H9 (cell line): ENCODE measurements around the gene TUBB1. TPM values are rescaled to one million over a fixed set of nuclear protein-coding genes. Genes with fewer than 3 reads are reported as not detected.

Experiments
- DNase-seq: peaks from one replicate; pipeline ENCODE4 v3.0.0-alpha.2; 2017
- H2AFZ ChIP-seq: one replicate; pipeline ENCODE4 v1.6.1; 2013; ENCODE audit warnings: mild to moderate bottlenecking, low read length, control low read depth, moderate library complexity
- H2AK5ac ChIP-seq: 2 replicates; pipeline ENCODE4 v1.6.1; 2013; ENCODE audit warnings: low read length, control low read depth, mixed read lengths; ENCODE audit not compliant: insufficient read length
- H2BK120ac ChIP-seq: one replicate; pipeline ENCODE4 v1.6.1; 2013; ENCODE audit warnings: low read depth, mild to moderate bottlenecking, low read length, control low read depth, inconsistent platforms; ENCODE audit not compliant: poor library complexity, severe bottlenecking
- H2BK12ac ChIP-seq: 2 replicates; pipeline ENCODE4 v1.6.1; 2013; ENCODE audit warnings: low read length, control low read depth, mixed read lengths, low read depth; ENCODE audit not compliant: insufficient read length
- H2BK15ac ChIP-seq: 2 replicates; pipeline ENCODE4 v1.6.1; 2013; ENCODE audit warnings: low read depth, low read length, control low read depth
- H2BK20ac ChIP-seq: one replicate; pipeline ENCODE4 v1.6.1; 2013; ENCODE audit warnings: low read depth, mild to moderate bottlenecking, low read length, control low read depth, inconsistent platforms; ENCODE audit not compliant: poor library complexity, severe bottlenecking
- H2BK5ac ChIP-seq: 2 replicates; pipeline ENCODE4 v1.6.1; 2013; ENCODE audit warnings: low read length, control low read depth, mixed read lengths; ENCODE audit not compliant: insufficient read length
- H3K14ac ChIP-seq: 2 replicates; pipeline ENCODE4 v1.6.1; 2013; ENCODE audit warnings: low read length, control low read depth; ENCODE audit not compliant: insufficient read depth
- H3K18ac ChIP-seq: 2 replicates; pipeline ENCODE4 v1.6.1; 2013; ENCODE audit warnings: low read depth, mild to moderate bottlenecking, mixed read lengths, low read length, control low read depth; ENCODE audit not compliant: insufficient read length
- H3K23ac ChIP-seq: 2 replicates; pipeline ENCODE4 v1.6.1; 2013; ENCODE audit warnings: low read length, control low read depth, mixed read lengths, low read depth; ENCODE audit not compliant: insufficient read length
- H3K23me2 ChIP-seq: 2 replicates; pipeline ENCODE4 v1.6.1; 2013; ENCODE audit warnings: low read depth, mild to moderate bottlenecking, mixed read lengths, low read length, control low read depth; ENCODE audit not compliant: insufficient read length, poor library complexity, severe bottlenecking
- H3K27ac ChIP-seq: 2 replicates; pipeline ENCODE4 v1.5.1; 2013; ENCODE audit warnings: low read length, control low read depth, mixed read lengths, low read depth; ENCODE audit not compliant: insufficient read length
- H3K27me3 ChIP-seq: 2 replicates; pipeline ENCODE4 v1.6.1; 2013; ENCODE audit warnings: low read length, control low read depth, inconsistent platforms; ENCODE audit not compliant: insufficient read depth
- H3K4ac ChIP-seq: 2 replicates; pipeline ENCODE4 v1.6.1; 2013; ENCODE audit warnings: low read depth, mild to moderate bottlenecking, control low read depth, inconsistent platforms, low read length, moderate library complexity
- H3K4me1 ChIP-seq: 2 replicates; pipeline ENCODE4 v1.6.1; 2013; ENCODE audit warnings: low read length, control low read depth, inconsistent platforms; ENCODE audit not compliant: insufficient read depth
- H3K4me2 ChIP-seq: 2 replicates; pipeline ENCODE4 v1.6.1; 2013; ENCODE audit warnings: low read length, control low read depth, mixed read lengths; ENCODE audit not compliant: insufficient read length, insufficient read depth
- H3K56ac ChIP-seq: 2 replicates; pipeline ENCODE4 v1.6.1; 2013; ENCODE audit warnings: low read depth, mild to moderate bottlenecking, mixed read lengths, low read length, control low read depth; ENCODE audit not compliant: insufficient read length
- H3K79me1 ChIP-seq: 2 replicates; pipeline ENCODE4 v1.6.1; 2013; ENCODE audit warnings: low read depth, mild to moderate bottlenecking, moderate library complexity, low read length, control low read depth, inconsistent platforms; ENCODE audit not compliant: insufficient read depth, poor library complexity, severe bottlenecking
- H3K79me2 ChIP-seq: 2 replicates; pipeline ENCODE4 v1.6.1; 2013; ENCODE audit warnings: low read length, control low read depth, inconsistent platforms; ENCODE audit not compliant: insufficient read depth
- H3K9ac ChIP-seq: 2 replicates; pipeline ENCODE4 v1.6.1; 2013; ENCODE audit warnings: low read length, control low read depth, mixed read lengths; ENCODE audit not compliant: insufficient read length; ENCODE audit errors: extremely low read depth
- H3K9me3 ChIP-seq: one replicate; pipeline ENCODE4 v1.6.1; 2013; ENCODE audit warnings: low read depth, low read length, inconsistent platforms; ENCODE audit not compliant: control insufficient read depth
- H3T11ph ChIP-seq: one replicate; pipeline ENCODE4 v1.6.1; 2013; ENCODE audit warnings: mild to moderate bottlenecking, low read length, control low read depth, inconsistent platforms
- H4K20me1 ChIP-seq: one replicate; pipeline ENCODE4 v1.6.1; 2013; ENCODE audit not compliant: control insufficient read depth, insufficient read length, insufficient read depth
- H4K5ac ChIP-seq: 2 replicates; pipeline ENCODE4 v1.6.1; 2013; ENCODE audit warnings: low read depth, mild to moderate bottlenecking, mixed read lengths, low read length, control low read depth; ENCODE audit not compliant: insufficient read length
- H4K8ac ChIP-seq: replicated peaks from 2 replicates; pipeline ENCODE4 v1.6.1; 2013; ENCODE audit warnings: low read length, control low read depth, mixed read lengths, low read depth; ENCODE audit not compliant: insufficient read length
- H4K91ac ChIP-seq: 2 replicates; pipeline ENCODE4 v1.6.1; 2013; ENCODE audit warnings: low read depth, mild to moderate bottlenecking, moderate library complexity, mixed read lengths, low read length, control low read depth; ENCODE audit not compliant: insufficient read length
- H3K27ac Mint-ChIP-seq, 3 experiments: 2 replicates in 2 of 3; 3 replicates in 1 of 3; pipeline ENCODE4 v1.8.0; 2020 to 2021; ENCODE audit warnings: mixed read lengths in 3 of 3, mild to moderate bottlenecking in 1 of 3, moderate library complexity in 1 of 3
- H3K27me3 Mint-ChIP-seq: 2 replicates; pipeline ENCODE4 v1.8.0; 2021; ENCODE audit warnings: low read depth, mild to moderate bottlenecking, moderate library complexity, mixed read lengths
- H3K36me3 Mint-ChIP-seq, 3 experiments: 2 replicates in 2 of 3; 3 replicates in 1 of 3; pipeline ENCODE4 v1.8.0; 2020 to 2021; ENCODE audit warnings: low read depth in 3 of 3, mixed read lengths in 3 of 3; ENCODE audit not compliant: insufficient read depth in 1 of 3
- H3K4me1 Mint-ChIP-seq, 2 experiments: 2 replicates each; pipeline ENCODE4 v1.8.0; 2020; ENCODE audit warnings: mixed read lengths in 2 of 2
- H3K4me3 Mint-ChIP-seq, 2 experiments: 2 replicates in 1 of 2; 3 replicates in 1 of 2; pipeline ENCODE4 v1.8.0; 2020 to 2021; ENCODE audit warnings: mild to moderate bottlenecking in 2 of 2, mixed read lengths in 2 of 2, moderate library complexity in 1 of 2
- H3K9me3 Mint-ChIP-seq, 2 experiments: 2 replicates in 1 of 2; 3 replicates in 1 of 2; pipeline ENCODE4 v1.8.0; 2020; ENCODE audit warnings: mild to moderate bottlenecking in 2 of 2, mixed read lengths in 2 of 2, moderate library complexity in 1 of 2
- WGBS: extraction: QIAGEN DNeasy Blood & Tissue Kit; methylation state at CpG from one replicate; pipeline ENCODE4 v1.1.7; 2013; ENCODE audit warnings: missing lambda C conversion rate, low lambda C conversion rate, mixed read lengths; ENCODE audit not compliant: insufficient read length; ENCODE audit errors: extremely low coverage; 5-methylcytosine and 5-hydroxymethylcytosine counted together
- total RNA-seq: library from RNA; stranded (reverse); gene quantifications from 2 replicates; pipeline ENCODE4 v1.2.1, GENCODE V29; 2021
- TF ChIP-seq, protein P1 (sequence below): fragments of 200-600 bp; sonication (generic); conservative IDR thresholded peaks from 3 replicates; pipeline ENCODE4 v1.8.0; 2021; ENCODE audit warnings: antibody characterized with exemption, mild to moderate bottlenecking

Gene TUBB1
- total RNA-seq, 1 experiment from 2014 or later, result not detected

DNA sequence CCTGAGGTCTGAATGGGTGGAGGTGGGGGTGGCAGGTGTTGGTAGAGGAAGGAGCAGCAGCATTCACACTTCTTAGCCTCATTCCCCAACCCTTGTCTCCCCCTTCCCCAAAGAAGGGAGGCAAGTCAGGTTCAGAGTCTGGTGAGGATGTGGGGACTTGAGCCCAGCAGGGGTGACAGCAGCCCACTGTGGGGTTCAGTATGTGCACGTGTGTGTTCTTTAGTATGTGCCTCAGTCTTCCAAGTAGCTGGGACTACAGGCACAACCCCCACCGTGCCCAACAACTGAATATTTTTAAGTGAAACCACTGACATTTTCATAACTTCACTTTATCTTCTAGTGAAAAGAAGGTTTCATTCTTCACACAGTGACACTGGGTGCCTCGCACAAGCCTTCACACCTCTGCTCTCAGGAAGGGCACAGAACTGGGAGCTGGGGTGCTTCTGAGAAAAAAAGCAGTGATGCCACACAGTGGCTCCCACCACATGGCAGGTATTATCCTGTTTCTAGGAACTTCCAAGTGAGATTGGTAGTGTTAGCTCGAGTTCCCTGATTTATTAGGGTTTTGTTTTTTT, 56.8 kb downstream of the TUBB1 start:
- Histone ChIP-seq H3K9ac (no peak overlapping the region), H3K27ac (no peak overlapping the region), H3K4ac (no peak overlapping the region), H3K56ac (no peak overlapping the region), H2BK120ac (no peak overlapping the region), H3K14ac (no peak overlapping the region), H3K4me1 (0 out of 2 replicates have a peak, but pooled peaks cover 3% of the 10 kb centered on the region), H3K23me2 (no peaks in the 10 kb centered on the region), H2AK5ac (no peak overlapping the region), H3T11ph (no peak overlapping the region), H3K4me2 (no peak overlapping the region), H3K23ac (no peak overlapping the region), H3K18ac (no peak overlapping the region), H2BK12ac (no peak overlapping the region), H3K27me3 (no peaks in the 10 kb centered on the region), H4K5ac (no peak overlapping the region), H3K79me1 (no peaks in the 10 kb centered on the region), H3K79me2 (no peaks in the 10 kb centered on the region), H2BK20ac (no peak overlapping the region), H4K8ac (no peak overlapping the region), H3K9me3 (no peaks in the 10 kb centered on the region), H4K91ac (no peak overlapping the region), H2AFZ (no peak overlapping the region), H4K20me1 (no peaks in the 10 kb centered on the region), H2BK5ac (no peak overlapping the region), H2BK15ac (no peak overlapping the region)
- Mint-ChIP-seq H3K36me3 (no peaks in the 10 kb centered on the region), H3K4me1 (peaks cover 0 to 4% of the 10 kb centered on the region in 2 experiments; a peak in 2 of 4 replicates), H3K9me3 (no peaks in the 10 kb centered on the region), H3K27ac (no peak overlapping the region; a peak in 1 of 7 replicates), H3K27me3 (peaks cover 16% of the 10 kb centered on the region), H3K4me3 (no peak overlapping the region; a peak in 1 of 5 replicates)
- WGBS, result no CpG with 5 or more reads among the region's 4 CpGs
- TF ChIP-seq, protein P1, sequence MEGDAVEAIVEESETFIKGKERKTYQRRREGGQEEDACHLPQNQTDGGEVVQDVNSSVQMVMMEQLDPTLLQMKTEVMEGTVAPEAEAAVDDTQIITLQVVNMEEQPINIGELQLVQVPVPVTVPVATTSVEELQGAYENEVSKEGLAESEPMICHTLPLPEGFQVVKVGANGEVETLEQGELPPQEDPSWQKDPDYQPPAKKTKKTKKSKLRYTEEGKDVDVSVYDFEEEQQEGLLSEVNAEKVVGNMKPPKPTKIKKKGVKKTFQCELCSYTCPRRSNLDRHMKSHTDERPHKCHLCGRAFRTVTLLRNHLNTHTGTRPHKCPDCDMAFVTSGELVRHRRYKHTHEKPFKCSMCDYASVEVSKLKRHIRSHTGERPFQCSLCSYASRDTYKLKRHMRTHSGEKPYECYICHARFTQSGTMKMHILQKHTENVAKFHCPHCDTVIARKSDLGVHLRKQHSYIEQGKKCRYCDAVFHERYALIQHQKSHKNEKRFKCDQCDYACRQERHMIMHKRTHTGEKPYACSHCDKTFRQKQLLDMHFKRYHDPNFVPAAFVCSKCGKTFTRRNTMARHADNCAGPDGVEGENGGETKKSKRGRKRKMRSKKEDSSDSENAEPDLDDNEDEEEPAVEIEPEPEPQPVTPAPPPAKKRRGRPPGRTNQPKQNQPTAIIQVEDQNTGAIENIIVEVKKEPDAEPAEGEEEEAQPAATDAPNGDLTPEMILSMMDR, result no peak
- no peak for DNase-seq

Other genes starting within 250 kb of the TUBB1 start
- 8.6 and 11.3 TPM in 2 replicates for gene GNAS-AS1, start 168.5 kb upstream of the TUBB1 start, total RNA-seq
- gene GNAS, start 166.7 kb upstream of the TUBB1 start, total RNA-seq, result 918 and 920 TPM in 2 replicates
- 53.5 and 57.8 TPM in 2 replicates for gene NELFCD, start 38.2 kb upstream of the TUBB1 start, total RNA-seq
- gene CTSZ, start 12.2 kb upstream of the TUBB1 start, total RNA-seq, result 35.7 and 37.6 TPM in 2 replicates
- 47.4 and 52.7 TPM in 2 replicates for gene ATP5F1E, start 12.9 kb downstream of the TUBB1 start, total RNA-seq
- 52.6 and 56.5 TPM in 2 replicates for gene PRELID3B, start 23.4 kb downstream of the TUBB1 start, total RNA-seq
- gene ZNF831, start 144.4 kb downstream of the TUBB1 start, total RNA-seq, result not detected in 2 replicates